SK-N-SH treated with all-trans-retinoic acid at 6 μM for 48 hours (cell line): ENCODE data around the gene SCAMP1.

ENCODE experiments used
- ATAC-seq: fragments of 200-7000 bp; cut with Tn5 transposase; 3 replicates; pipeline ENCODE4 v1.9.1; 2020; ENCODE audit warnings: mild to moderate bottlenecking, moderate library complexity
- ARNTL ChIP-seq: fragments of 450-650 bp; formaldehyde crosslinking; IDR thresholded peaks from 2 replicates; pipeline ENCODE4 v1.5.0; 2020; ENCODE audit warnings: low read depth, mild to moderate bottlenecking, moderate library complexity, borderline replicate concordance
- CSDC2 ChIP-seq: fragments of 250-450 bp; sonication (Bioruptor Pico); IDR thresholded peaks from 2 replicates; pipeline ENCODE4 v1.5.0; 2020; ENCODE audit warnings: mild to moderate bottlenecking, moderate library complexity
- GLIS3 ChIP-seq: fragments of 250-450 bp; sonication (Bioruptor Pico); IDR thresholded peaks from 2 replicates; pipeline ENCODE4 v1.5.0; 2020; ENCODE audit warnings: mild to moderate bottlenecking, moderate library complexity
- ISL1 ChIP-seq: fragments of 250-450 bp; sonication (Bioruptor Pico); IDR thresholded peaks from 2 replicates; pipeline ENCODE4 v2.1.2; 2022; ENCODE audit warnings: mild to moderate bottlenecking, moderate library complexity
- OSR1 ChIP-seq: fragments of 250-450 bp; sonication (Bioruptor Pico); IDR thresholded peaks from 2 replicates; pipeline ENCODE4 v1.8.0; 2022; ENCODE audit warnings: moderate library complexity, mild to moderate bottlenecking, inconsistent platforms
- PPARA ChIP-seq: fragments of 250-450 bp; sonication (Bioruptor Pico); IDR thresholded peaks from 2 replicates; pipeline ENCODE4 v1.5.0; 2020; ENCODE audit warnings: mild to moderate bottlenecking, borderline replicate concordance
- RARB ChIP-seq: fragments of 250-450 bp; sonication (Bioruptor Pico); IDR thresholded peaks from 2 replicates; pipeline ENCODE4 v1.8.0; 2021; ENCODE audit warnings: mild to moderate bottlenecking, moderate library complexity
- SNAI2 ChIP-seq: fragments of 250-450 bp; sonication (Bioruptor Pico); IDR thresholded peaks from 2 replicates; pipeline ENCODE4 v1.5.0; 2020; ENCODE audit warnings: mild to moderate bottlenecking, moderate library complexity
- TOX ChIP-seq: fragments of 250-450 bp; sonication (Bioruptor Pico); IDR thresholded peaks from 2 replicates; pipeline ENCODE4 v1.8.0; 2021; ENCODE audit warnings: mild to moderate bottlenecking, moderate library complexity, borderline replicate concordance
- ZC3H10 ChIP-seq: fragments of 250-450 bp; sonication (Bioruptor Pico); IDR thresholded peaks from 2 replicates; pipeline ENCODE4 v1.5.1; 2021; ENCODE audit warnings: mild to moderate bottlenecking, moderate library complexity
- ZFP3 ChIP-seq: fragments of 250-450 bp; sonication (Bioruptor Pico); IDR thresholded peaks from 2 replicates; pipeline ENCODE4 v1.5.0; 2020; ENCODE audit warnings: mild to moderate bottlenecking, moderate library complexity
- ZFP30 ChIP-seq: fragments of 450-650 bp; formaldehyde crosslinking; IDR thresholded peaks from 2 replicates; pipeline ENCODE4 v1.5.0; 2022; ENCODE audit warnings: mild to moderate bottlenecking, moderate library complexity
- ZNF565 ChIP-seq: fragments of 450-650 bp; formaldehyde crosslinking; conservative IDR thresholded peaks from 2 replicates; pipeline ENCODE4 v1.5.0; 2020; ENCODE audit warnings: low read depth, mild to moderate bottlenecking, moderate library complexity
- ZNF8 ChIP-seq: fragments of 450-650 bp; formaldehyde crosslinking; IDR thresholded peaks from 2 replicates; pipeline ENCODE4 v1.5.0; 2020; ENCODE audit warnings: mild to moderate bottlenecking, moderate library complexity
- TF ChIP-seq, protein P1 (sequence below): fragments of 250-450 bp; sonication (Bioruptor Pico); IDR thresholded peaks from 2 replicates; pipeline ENCODE4 v1.5.0; 2020; ENCODE audit warnings: mild to moderate bottlenecking, moderate library complexity
- TF ChIP-seq, protein P2 (sequence below): fragments of 250-450 bp; sonication (Bioruptor Pico); IDR thresholded peaks from 2 replicates; pipeline ENCODE4 v1.8.0; 2021; ENCODE audit warnings: low read depth, mild to moderate bottlenecking, moderate library complexity, borderline replicate concordance
- TF ChIP-seq, protein P3 (sequence below): fragments of 250-450 bp; sonication (Bioruptor Pico); IDR thresholded peaks from 2 replicates; pipeline ENCODE4 v1.5.1; 2020; ENCODE audit warnings: low read depth, mild to moderate bottlenecking, moderate library complexity
- TF ChIP-seq, protein P4 (sequence below): fragments of 250-450 bp; sonication (Bioruptor Pico); IDR thresholded peaks from 2 replicates; pipeline ENCODE4 v1.8.0; 2020; ENCODE audit warnings: mild to moderate bottlenecking, moderate library complexity, borderline replicate concordance
- TF ChIP-seq, protein P5 (sequence below): fragments of 250-450 bp; sonication (Bioruptor Pico); IDR thresholded peaks from 2 replicates; pipeline ENCODE4 v1.5.1; 2021; ENCODE audit warnings: mild to moderate bottlenecking, moderate library complexity

Gene SCAMP1

DNA sequence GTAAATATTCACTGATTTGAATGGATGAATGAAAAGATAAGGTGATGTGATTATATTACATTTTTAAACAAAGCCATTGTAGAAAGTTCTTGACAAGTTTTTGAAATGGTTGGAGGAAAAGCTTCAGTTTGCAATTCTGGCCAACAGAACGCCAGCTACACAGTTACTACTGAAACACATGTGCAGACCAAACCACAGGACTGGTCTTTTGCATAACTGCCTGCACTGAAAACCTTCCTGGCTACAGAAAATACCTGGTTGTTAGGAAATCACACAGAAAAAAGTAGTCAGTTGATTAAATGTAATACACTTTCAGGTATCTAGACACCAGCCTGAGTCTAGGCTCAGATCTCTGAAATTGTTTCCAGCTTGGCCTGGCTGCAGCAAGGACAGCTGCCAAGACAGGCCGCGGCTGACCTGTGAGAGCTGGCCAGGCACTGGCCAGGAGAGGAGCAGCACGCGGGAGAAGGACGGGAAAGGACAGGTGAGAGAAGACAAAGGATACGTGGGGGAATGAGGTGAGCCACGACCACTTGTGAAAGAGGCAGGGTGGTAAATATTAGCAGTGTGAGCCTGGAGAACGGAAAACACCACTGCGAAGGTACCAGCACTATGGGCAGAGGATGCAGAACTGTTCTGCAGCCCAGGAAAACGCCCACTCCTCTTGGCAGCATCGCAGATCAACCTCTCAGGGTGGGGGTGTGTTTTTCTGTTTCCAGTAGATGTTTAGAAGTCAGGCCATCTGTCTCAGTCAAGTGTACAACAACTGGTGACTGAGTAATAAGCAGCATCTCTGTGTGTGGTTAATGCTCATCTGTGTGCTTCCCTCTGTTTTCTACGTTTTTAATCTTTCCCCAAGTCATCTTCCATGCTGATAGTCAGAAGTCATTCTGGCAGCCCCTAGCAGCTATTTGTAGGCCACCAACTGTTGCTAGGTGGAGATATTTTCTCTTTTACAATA, 137.4 kb downstream of the SCAMP1 start (continued):
- TF ChIP-seq, protein P1, sequence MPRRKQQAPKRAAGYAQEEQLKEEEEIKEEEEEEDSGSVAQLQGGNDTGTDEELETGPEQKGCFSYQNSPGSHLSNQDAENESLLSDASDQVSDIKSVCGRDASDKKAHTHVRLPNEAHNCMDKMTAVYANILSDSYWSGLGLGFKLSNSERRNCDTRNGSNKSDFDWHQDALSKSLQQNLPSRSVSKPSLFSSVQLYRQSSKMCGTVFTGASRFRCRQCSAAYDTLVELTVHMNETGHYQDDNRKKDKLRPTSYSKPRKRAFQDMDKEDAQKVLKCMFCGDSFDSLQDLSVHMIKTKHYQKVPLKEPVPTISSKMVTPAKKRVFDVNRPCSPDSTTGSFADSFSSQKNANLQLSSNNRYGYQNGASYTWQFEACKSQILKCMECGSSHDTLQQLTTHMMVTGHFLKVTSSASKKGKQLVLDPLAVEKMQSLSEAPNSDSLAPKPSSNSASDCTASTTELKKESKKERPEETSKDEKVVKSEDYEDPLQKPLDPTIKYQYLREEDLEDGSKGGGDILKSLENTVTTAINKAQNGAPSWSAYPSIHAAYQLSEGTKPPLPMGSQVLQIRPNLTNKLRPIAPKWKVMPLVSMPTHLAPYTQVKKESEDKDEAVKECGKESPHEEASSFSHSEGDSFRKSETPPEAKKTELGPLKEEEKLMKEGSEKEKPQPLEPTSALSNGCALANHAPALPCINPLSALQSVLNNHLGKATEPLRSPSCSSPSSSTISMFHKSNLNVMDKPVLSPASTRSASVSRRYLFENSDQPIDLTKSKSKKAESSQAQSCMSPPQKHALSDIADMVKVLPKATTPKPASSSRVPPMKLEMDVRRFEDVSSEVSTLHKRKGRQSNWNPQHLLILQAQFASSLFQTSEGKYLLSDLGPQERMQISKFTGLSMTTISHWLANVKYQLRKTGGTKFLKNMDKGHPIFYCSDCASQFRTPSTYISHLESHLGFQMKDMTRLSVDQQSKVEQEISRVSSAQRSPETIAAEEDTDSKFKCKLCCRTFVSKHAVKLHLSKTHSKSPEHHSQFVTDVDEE = no peak
- TF ChIP-seq RARB (CRISPR knock-in tag) = no peak
- no peak for TF ChIP-seq ZNF565 (CRISPR knock-in tag)
- TF ChIP-seq, protein P2, sequence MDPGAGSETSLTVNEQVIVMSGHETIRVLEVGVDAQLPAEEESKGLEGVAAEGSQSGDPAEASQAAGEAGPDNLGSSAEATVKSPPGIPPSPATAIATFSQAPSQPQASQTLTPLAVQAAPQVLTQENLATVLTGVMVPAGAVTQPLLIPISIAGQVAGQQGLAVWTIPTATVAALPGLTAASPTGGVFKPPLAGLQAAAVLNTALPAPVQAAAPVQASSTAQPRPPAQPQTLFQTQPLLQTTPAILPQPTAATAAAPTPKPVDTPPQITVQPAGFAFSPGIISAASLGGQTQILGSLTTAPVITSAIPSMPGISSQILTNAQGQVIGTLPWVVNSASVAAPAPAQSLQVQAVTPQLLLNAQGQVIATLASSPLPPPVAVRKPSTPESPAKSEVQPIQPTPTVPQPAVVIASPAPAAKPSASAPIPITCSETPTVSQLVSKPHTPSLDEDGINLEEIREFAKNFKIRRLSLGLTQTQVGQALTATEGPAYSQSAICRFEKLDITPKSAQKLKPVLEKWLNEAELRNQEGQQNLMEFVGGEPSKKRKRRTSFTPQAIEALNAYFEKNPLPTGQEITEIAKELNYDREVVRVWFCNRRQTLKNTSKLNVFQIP (CRISPR knock-in tag) = no peak
- TF ChIP-seq ZNF8 (CRISPR knock-in tag) = no peak
- no peak for TF ChIP-seq ARNTL (CRISPR knock-in tag)
- no peak for TF ChIP-seq CSDC2 (CRISPR knock-in tag)
- TF ChIP-seq ZFP3 = no peak
- no peak for TF ChIP-seq ISL1 (CRISPR knock-in tag)

DNA sequence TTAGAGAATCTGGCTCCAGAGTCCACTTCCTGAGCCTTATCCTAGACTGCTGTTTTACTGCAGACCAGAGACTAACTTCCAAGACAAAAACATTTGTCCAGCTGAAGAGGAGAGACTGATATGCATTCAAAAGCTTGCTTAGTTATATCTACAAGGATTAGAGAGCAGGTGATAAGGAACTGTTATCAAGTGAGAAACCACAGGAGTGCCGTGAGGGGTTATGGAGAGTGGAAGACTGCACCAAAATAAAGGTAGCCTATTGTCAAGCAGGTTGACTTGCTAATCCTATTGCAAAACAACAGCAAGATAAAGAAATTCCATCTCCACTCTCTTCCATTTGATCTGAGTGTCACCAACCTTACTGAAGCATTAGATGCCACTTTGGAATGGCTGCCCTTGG, 139.1 kb downstream of the SCAMP1 start:
- no peak for ATAC-seq
- no peak for TF ChIP-seq CSDC2 (CRISPR knock-in tag)
- TF ChIP-seq, protein P3, sequence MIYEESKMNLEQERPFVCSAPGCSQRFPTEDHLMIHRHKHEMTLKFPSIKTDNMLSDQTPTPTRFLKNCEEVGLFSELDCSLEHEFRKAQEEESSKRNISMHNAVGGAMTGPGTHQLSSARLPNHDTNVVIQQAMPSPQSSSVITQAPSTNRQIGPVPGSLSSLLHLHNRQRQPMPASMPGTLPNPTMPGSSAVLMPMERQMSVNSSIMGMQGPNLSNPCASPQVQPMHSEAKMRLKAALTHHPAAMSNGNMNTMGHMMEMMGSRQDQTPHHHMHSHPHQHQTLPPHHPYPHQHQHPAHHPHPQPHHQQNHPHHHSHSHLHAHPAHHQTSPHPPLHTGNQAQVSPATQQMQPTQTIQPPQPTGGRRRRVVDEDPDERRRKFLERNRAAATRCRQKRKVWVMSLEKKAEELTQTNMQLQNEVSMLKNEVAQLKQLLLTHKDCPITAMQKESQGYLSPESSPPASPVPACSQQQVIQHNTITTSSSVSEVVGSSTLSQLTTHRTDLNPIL (CRISPR knock-in tag) = no peak
- no peak for TF ChIP-seq RARB (CRISPR knock-in tag)
- TF ChIP-seq ARNTL (CRISPR knock-in tag) = no peak
- TF ChIP-seq OSR1 (CRISPR knock-in tag) = no peak
- TF ChIP-seq, protein P1 = no peak
- TF ChIP-seq, protein P2 (CRISPR knock-in tag) = no peak
- no peak for TF ChIP-seq ISL1 (CRISPR knock-in tag)
- TF ChIP-seq SNAI2 (CRISPR knock-in tag) = no peak
- no peak for TF ChIP-seq ZFP30
- no peak for TF ChIP-seq GLIS3 (CRISPR knock-in tag)
- TF ChIP-seq ZC3H10 (CRISPR knock-in tag) = no peak
- TF ChIP-seq, protein P4, sequence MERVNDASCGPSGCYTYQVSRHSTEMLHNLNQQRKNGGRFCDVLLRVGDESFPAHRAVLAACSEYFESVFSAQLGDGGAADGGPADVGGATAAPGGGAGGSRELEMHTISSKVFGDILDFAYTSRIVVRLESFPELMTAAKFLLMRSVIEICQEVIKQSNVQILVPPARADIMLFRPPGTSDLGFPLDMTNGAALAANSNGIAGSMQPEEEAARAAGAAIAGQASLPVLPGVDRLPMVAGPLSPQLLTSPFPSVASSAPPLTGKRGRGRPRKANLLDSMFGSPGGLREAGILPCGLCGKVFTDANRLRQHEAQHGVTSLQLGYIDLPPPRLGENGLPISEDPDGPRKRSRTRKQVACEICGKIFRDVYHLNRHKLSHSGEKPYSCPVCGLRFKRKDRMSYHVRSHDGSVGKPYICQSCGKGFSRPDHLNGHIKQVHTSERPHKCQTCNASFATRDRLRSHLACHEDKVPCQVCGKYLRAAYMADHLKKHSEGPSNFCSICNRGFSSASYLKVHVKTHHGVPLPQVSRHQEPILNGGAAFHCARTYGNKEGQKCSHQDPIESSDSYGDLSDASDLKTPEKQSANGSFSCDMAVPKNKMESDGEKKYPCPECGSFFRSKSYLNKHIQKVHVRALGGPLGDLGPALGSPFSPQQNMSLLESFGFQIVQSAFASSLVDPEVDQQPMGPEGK = no peak
- TF ChIP-seq TOX (CRISPR knock-in tag) = no peak
- no peak for TF ChIP-seq PPARA
- TF ChIP-seq, protein P5, sequence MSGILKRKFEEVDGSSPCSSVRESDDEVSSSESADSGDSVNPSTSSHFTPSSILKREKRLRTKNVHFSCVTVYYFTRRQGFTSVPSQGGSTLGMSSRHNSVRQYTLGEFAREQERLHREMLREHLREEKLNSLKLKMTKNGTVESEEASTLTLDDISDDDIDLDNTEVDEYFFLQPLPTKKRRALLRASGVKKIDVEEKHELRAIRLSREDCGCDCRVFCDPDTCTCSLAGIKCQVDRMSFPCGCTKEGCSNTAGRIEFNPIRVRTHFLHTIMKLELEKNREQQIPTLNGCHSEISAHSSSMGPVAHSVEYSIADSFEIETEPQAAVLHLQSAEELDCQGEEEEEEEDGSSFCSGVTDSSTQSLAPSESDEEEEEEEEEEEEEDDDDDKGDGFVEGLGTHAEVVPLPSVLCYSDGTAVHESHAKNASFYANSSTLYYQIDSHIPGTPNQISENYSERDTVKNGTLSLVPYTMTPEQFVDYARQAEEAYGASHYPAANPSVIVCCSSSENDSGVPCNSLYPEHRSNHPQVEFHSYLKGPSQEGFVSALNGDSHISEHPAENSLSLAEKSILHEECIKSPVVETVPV = no peak
